Measurements from ENCODE around the gene RAD51B. TPM values are rescaled to one million over a fixed set of nuclear protein-coding genes. Genes with fewer than 3 reads are reported as not detected.

Gene RAD51B
- total and polyA plus RNA-seq, 2 of the 13 experiments (the other 11 are each of a cell fraction or from before 2014, with no cell fraction given), result 7.0 to 9.5 TPM

GRCh38 chr14:68508581-68508980, 689.0 kb downstream of the RAD51B start:
- Histone ChIP-seq H3K27ac (ENCODE audit: extremely low read length, insufficient read depth, low read length) (no peak overlapping the region), H3K27me3 (ENCODE audit: control insufficient read depth in 1 of 2, insufficient read depth in 2 of 2, low read length in 2 of 2) (no peaks in the 10 kb centered on the region), H4K20me1 (ENCODE audit: insufficient read depth, low read length) (no peaks in the 10 kb centered on the region), H3K79me2 (ENCODE audit: insufficient read depth, low read length) (no peaks in the 10 kb centered on the region), H3K9ac (ENCODE audit: insufficient read depth, low read depth, low read length) (no peak overlapping the region), H3K4me1 (ENCODE audit: insufficient read depth, low read length) (peaks cover 54% of the 10 kb centered on the region), H3K4me2 (ENCODE audit: low read depth, low read length) (no peak overlapping the region), H3K9me3 (ENCODE audit: low read length) (no peaks in the 10 kb centered on the region), H2AFZ (ENCODE audit: low read length) (no peak overlapping the region), H3K36me3 (replicated peaks in 1 of 2; ENCODE audit: control insufficient read depth in 1 of 2, insufficient read depth in 2 of 2, low read length in 2 of 2) (no peaks in the 10 kb centered on the region), H3K4me3 (replicated peaks in 1 of 3; ENCODE audit: insufficient read depth in 1 of 3, low read depth in 2 of 3, low read length in 3 of 3) (no peak overlapping the region)
- DNase-seq (ENCODE audit: low spot score), result no peak
- 100% methylated on average over 1 of the region's 2 CpGs for WGBS (ENCODE audit: low lambda C conversion rate)
- no TSS peak for BruUV-seq (replicated peaks)
- TF ChIP-seq ZNF230 (CRISPR knock-in tag; IDR thresholded peaks at IDR 0.05), result no peak
- TF ChIP-seq FOXP4 (CRISPR knock-in tag; IDR thresholded peaks at IDR 0.05), result no peak
- no peak for TF ChIP-seq ZNF652 (CRISPR knock-in tag; IDR thresholded peaks at IDR 0.05; ENCODE audit: borderline replicate concordance, low read depth)
- no peak for TF ChIP-seq ZNF597 (CRISPR knock-in tag; IDR thresholded peaks at IDR 0.05)
- TF ChIP-seq SMARCC2 (IDR thresholded peaks at IDR 0.05), result no peak
- TF ChIP-seq FOXO1 (CRISPR knock-in tag; IDR thresholded peaks at IDR 0.05), result no peak
- TF ChIP-seq ATF4 (CRISPR knock-in tag; IDR thresholded peaks at IDR 0.05), result no peak
- no peak for TF ChIP-seq ZNF740 (CRISPR knock-in tag; IDR thresholded peaks at IDR 0.05)
- in situ Hi-C loops (cut with HindIII; ENCODE audit: extremely low pct_ligation_motif_present, low pct_unique_long_range_greater_than_20kb), result no loop called here
- FAIRE-seq, result no peak
- ATAC-seq, result no peak
- POLR2A ChIA-PET, result no interaction called here
- CTCF ChIA-PET (ENCODE audit: low intra/inter-chr PET ratio, low total read pairs), result no interaction called here
- intact Hi-C loops (cut with micrococcal nuclease; ENCODE audit: unreplicated experiment), result no loop called here

Data from HepG2 (cell line).